ENCODE data around the gene C16orf54. TPM values are rescaled to one million over a fixed set of nuclear protein-coding genes. Genes with fewer than 3 reads are reported as not detected.
"Not testable (repeated sequence)": the region's sequence is repeated elsewhere in the genome, so short reads cannot be mapped to it uniquely, and the experiment has no call there.

Gene C16orf54
- polyA plus RNA-seq, 1 experiment, result not detected

DNA sequence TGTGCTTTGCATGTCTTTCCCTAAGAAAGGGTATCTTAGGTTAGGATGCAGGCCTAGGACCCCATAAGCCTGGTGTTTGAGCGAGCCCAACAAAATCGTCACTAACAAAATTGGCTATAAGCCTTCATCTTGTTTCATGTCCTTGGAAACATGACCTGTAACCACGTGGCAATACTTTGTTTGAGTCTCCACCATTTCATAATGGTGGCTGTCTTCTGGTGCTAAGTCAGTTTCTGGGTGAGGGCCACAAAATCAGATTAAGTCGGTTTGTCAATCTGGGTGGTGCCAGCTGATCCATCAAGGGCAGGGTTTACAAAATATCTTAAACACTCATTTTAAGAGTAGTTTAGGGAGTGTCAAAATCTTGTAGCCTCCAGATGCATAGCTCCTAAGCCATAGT is 33.0 kb downstream of the C16orf54 start:
- Histone ChIP-seq H3K4me3 (ENCODE audit: low read depth, low read length) (no peak overlapping the region), H3K36me3 (ENCODE audit: control insufficient read depth, insufficient read depth, low read length) (no peaks in the 10 kb centered on the region), H3K27me3 (ENCODE audit: control insufficient read depth, insufficient read depth, low read length) (peaks cover 2% of the 10 kb centered on the region)
- TF ChIP-seq, protein P1, sequence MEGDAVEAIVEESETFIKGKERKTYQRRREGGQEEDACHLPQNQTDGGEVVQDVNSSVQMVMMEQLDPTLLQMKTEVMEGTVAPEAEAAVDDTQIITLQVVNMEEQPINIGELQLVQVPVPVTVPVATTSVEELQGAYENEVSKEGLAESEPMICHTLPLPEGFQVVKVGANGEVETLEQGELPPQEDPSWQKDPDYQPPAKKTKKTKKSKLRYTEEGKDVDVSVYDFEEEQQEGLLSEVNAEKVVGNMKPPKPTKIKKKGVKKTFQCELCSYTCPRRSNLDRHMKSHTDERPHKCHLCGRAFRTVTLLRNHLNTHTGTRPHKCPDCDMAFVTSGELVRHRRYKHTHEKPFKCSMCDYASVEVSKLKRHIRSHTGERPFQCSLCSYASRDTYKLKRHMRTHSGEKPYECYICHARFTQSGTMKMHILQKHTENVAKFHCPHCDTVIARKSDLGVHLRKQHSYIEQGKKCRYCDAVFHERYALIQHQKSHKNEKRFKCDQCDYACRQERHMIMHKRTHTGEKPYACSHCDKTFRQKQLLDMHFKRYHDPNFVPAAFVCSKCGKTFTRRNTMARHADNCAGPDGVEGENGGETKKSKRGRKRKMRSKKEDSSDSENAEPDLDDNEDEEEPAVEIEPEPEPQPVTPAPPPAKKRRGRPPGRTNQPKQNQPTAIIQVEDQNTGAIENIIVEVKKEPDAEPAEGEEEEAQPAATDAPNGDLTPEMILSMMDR (IDR thresholded peaks at IDR 0.05; ENCODE audit: insufficient read depth, low read depth, low read length), result no peak
- DNase-seq (ENCODE audit: low read depth), result no peak
- POLR2A ChIA-PET, result no interaction called here
- CTCF ChIA-PET, result interaction anchor here (1.1 to 2.7 kb wide), 2 partner anchors 12 to 104 kb away, joined by 3 to 15 read pairs; no protein-coding TSS in a partner anchor

DNA sequence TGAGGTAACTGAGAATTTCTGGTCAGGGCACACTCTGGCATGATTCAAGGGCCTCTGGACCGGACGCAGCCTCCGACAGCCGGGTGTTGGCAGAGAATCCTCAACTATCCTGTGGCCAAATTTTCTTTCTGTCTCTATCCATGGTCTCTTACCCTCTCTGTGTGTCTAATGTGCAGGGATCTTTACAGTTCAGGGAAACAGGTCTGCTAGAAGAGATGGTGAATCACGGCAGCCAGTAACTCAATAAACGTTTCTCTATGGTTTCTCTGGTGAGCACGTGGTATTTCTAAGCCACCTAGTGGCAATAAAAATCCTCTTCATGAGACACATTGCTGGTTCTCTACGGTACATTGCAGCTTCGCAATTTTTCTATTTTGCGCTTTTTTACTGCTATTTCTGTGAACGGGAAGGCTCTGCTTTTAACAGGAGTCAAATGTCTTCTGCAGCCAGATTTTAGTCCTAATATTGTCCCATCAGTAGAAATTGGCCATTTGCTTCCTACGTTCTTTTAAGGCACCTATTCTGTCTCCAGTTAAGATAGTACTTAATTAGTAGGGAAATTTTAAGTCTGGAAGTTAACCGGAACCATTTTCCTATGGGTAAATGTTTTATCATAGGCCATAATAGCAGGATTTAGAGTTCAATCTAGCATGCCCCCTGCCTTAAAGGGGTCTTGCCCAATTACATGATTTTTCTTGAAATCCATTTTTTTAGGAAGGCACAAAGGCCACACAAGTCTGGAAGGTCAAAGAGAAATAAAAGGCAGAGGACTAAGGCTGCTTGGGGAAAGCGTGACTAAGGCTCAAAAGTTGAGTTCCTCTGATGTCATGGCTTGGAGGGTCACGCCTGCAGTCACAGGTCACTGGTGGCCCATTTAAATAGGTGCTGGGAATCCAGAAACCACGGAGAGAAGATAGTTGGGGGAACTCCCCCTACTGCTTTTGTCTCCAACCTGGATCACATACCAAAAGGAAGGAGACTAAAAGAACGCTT is 35.3 kb downstream of the C16orf54 start:
- TF ChIP-seq, protein P1 (IDR thresholded peaks at IDR 0.05; ENCODE audit: insufficient read depth, low read depth, low read length), result peak; percentile 65
- Histone ChIP-seq H3K27me3 (ENCODE audit: control insufficient read depth, insufficient read depth, low read length) (peaks cover 2% of the 10 kb centered on the region; the same call in 1 of the 2 replicates), H3K36me3 (ENCODE audit: control insufficient read depth, insufficient read depth, low read length) (no peaks in the 10 kb centered on the region), H3K4me3 (ENCODE audit: low read depth, low read length) (no peak overlapping the region)
- CTCF ChIA-PET, result interaction anchor here (0.6 to 1.9 kb wide), 4 partner anchors 9 to 80 kb away, joined by 3 to 9 read pairs (median 4); partner anchors contain the start of gene KIF22
- POLR2A ChIA-PET, result no interaction called here
- peak; percentile 17 for DNase-seq (ENCODE audit: low read depth)

DNA sequence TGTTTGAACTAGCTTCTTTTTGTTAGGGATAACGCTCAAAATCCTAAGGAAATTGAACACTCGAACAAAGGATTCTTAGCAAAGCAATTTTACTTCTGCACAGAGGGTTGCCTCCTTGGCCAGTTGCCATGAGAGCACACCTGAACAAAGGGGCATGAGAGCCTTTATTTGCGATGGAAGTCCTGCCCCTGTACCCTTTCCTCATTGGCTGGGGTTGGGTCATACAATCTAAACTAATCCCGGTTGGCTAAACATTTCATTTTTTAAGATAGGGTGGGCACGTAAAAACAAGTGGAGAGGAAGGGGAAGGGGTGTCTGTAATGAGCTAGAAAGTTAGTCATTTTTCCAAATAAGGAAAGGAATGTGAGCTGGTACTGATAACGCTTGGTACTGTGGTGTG is 36.1 kb downstream of the C16orf54 start:
- H3K4me3 ChIP-seq (ENCODE audit: low read depth, low read length); DNase-seq (ENCODE audit: low read depth); H3K36me3 ChIP-seq (ENCODE audit: control insufficient read depth, insufficient read depth, low read length); H3K27me3 ChIP-seq (ENCODE audit: control insufficient read depth, insufficient read depth, low read length): not testable (repeated sequence)
- ChIA-PET CTCF (interaction anchor here (0.6 to 1.9 kb wide), 3 partner anchors 10 to 969 kb away, joined by 3 to 9 read pairs (median 4); no protein-coding TSS in a partner anchor), POLR2A (interaction anchor here (0.6 kb wide), 1 partner anchor 98 kb away, joined by 3 read pairs; no protein-coding TSS in a partner anchor)

DNA sequence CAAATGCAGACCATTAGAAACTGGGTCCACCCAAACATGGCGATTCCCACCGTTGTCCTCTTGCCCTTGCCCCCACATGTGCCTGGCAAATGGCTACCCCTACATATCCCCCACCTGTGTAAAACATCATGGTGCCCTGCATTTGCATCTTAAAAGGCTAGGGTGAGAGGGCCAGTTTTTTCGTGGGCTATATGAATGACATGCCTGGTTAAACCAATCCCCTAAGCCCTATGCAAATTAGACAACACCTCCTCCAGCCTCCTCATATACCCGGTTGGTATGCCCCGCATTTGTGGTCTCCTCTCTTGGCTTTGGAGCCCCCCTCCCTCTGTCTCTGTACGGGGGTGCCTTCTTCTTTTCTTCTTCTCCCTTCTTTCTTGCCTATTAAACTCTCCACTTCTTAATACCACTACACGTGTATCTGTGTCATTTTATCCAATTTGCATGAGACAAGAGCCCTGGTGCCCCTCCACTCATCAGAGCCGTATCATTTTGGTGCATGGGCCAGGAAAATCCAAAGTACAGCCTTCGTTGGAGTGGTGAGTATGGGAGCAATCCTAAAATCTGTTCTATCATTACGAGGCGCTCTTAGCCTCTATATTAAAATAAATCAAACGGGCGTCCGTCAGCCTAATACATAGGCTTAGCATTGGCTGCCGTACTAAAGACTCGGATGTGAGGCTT is 36.7 kb downstream of the C16orf54 start:
- POLR2A ChIA-PET, result interaction anchor here (0.6 kb wide), 1 partner anchor 98 kb away, joined by 3 read pairs; no protein-coding TSS in a partner anchor
- no peak for DNase-seq (ENCODE audit: low read depth)
- no peak overlapping the region for H3K4me3 ChIP-seq (ENCODE audit: low read depth, low read length)
- TF ChIP-seq, protein P1 (IDR thresholded peaks at IDR 0.05; ENCODE audit: insufficient read depth, low read depth, low read length), result no peak
- no peaks in the 10 kb centered on the region for H3K36me3 ChIP-seq (ENCODE audit: control insufficient read depth, insufficient read depth, low read length)
- CTCF ChIA-PET, result interaction anchor here (0.6 to 1.9 kb wide), 5 partner anchors 9 to 970 kb away, joined by 3 to 9 read pairs (median 4); no protein-coding TSS in a partner anchor
- no peaks in the 10 kb centered on the region for H3K27me3 ChIP-seq (ENCODE audit: control insufficient read depth, insufficient read depth, low read length)

DNA sequence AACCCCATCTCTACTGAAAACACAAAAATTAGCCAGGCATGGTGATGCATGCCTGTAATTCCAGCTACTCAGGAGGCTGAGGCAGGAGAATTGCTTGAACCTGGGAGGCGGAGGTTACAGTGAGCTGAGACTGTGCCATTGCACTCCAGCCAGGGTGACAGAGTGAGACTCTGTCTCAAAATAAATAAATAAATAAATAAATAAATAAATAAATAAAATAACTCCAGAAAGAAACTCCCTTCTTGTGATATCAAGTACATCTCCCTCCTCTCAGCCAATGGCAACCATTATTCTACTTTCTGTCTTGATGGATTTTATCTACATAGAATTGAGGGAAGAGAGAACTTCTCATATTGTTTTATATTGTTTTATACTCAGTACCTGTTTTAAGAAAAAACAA is 38.6 kb downstream of the C16orf54 start:
- DNase-seq (ENCODE audit: low read depth); H3K4me3 ChIP-seq (ENCODE audit: low read depth, low read length); H3K27me3 ChIP-seq (ENCODE audit: control insufficient read depth, insufficient read depth, low read length); POLR2A ChIA-PET; H3K36me3 ChIP-seq (ENCODE audit: control insufficient read depth, insufficient read depth, low read length); CTCF ChIA-PET: not testable (repeated sequence)

DNA sequence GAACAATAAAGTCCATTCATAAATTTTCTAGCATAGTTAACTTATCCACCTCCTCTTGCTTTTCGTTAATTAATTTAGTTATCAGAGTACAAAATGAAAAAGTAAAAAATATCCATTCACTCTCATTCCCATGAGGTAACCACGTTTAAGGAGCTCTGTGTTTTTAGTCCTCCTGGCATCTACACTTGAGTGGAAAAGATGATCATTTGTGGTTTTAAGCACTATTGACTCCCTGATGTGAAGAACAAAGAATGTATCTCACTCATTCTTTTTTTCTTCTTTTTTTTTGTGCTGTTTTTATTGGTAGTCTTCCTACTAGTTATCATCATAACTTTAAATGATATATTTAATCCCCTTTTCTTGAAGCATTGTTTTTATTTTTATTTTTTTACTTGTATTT is 40.8 kb downstream of the C16orf54 start:
- Histone ChIP-seq H3K36me3 (ENCODE audit: control insufficient read depth, insufficient read depth, low read length) (no peaks in the 10 kb centered on the region), H3K4me3 (ENCODE audit: low read depth, low read length) (no peak overlapping the region), H3K27me3 (ENCODE audit: control insufficient read depth, insufficient read depth, low read length) (no peaks in the 10 kb centered on the region)
- TF ChIP-seq, protein P1 (IDR thresholded peaks at IDR 0.05; ENCODE audit: insufficient read depth, low read depth, low read length), result no peak
- ChIA-PET POLR2A (no interaction called here), CTCF (interaction anchor here (1.0 kb wide), 1 partner anchor 328 kb away, joined by 4 read pairs; no protein-coding TSS in a partner anchor)
- no peak for DNase-seq (ENCODE audit: low read depth)

All from BJ (cell line).